Loucy (cell line): ENCODE results near the gene KRT14.

Source experiments
- H2AFZ ChIP-seq: fragments of 200-600 bp; sonication (generic); 2 replicates; pipeline ENCODE4 v1.6.0; 2016; ENCODE audit warnings: antibody characterized with exemption, mild to moderate bottlenecking, low read length, moderate library complexity
- H3F3A ChIP-seq: fragments of 200-600 bp; 2 replicates; pipeline ENCODE4 v1.6.0; 2016; ENCODE audit warnings: antibody characterized with exemption, low read depth, mild to moderate bottlenecking
- H3K27me3 ChIP-seq: fragments of 200-600 bp; sonication (generic); 2 replicates; pipeline ENCODE4 v1.6.1; 2014; ENCODE audit warnings: low read length, mild to moderate bottlenecking; ENCODE audit not compliant: insufficient read depth, poor library complexity, severe bottlenecking
- H3K36me3 ChIP-seq: fragments of 200-600 bp; sonication (generic); 2 replicates; pipeline ENCODE4 v1.6.1; 2016; ENCODE audit warnings: low read length; ENCODE audit not compliant: insufficient read depth
- H3K4me1 ChIP-seq: fragments of 200-600 bp; sonication (generic); 2 replicates; pipeline ENCODE4 v1.5.1; 2014; ENCODE audit warnings: low read length, mild to moderate bottlenecking; ENCODE audit not compliant: insufficient read depth, poor library complexity, severe bottlenecking
- H3K4me2 ChIP-seq: fragments of 200-600 bp; sonication (generic); 2 replicates; pipeline ENCODE4 v1.6.0; 2014; ENCODE audit warnings: antibody characterized with exemption, low read length, low read depth, mild to moderate bottlenecking; ENCODE audit not compliant: poor library complexity, severe bottlenecking
- H3K4me3 ChIP-seq: fragments of 200-600 bp; sonication (generic); 2 replicates; pipeline ENCODE4 v1.5.1; 2014; ENCODE audit warnings: low read length, mild to moderate bottlenecking, mixed read lengths; ENCODE audit not compliant: poor library complexity, severe bottlenecking
- H3K79me2 ChIP-seq: fragments of 200-600 bp; sonication (generic); 2 replicates; pipeline ENCODE4 v1.6.1; 2014; ENCODE audit warnings: low read length; ENCODE audit not compliant: insufficient read depth
- H3K9ac ChIP-seq: fragments of 200-600 bp; sonication (generic); 2 replicates; pipeline ENCODE4 v1.6.0; 2014; ENCODE audit warnings: mild to moderate bottlenecking, low read depth, low read length, moderate library complexity; ENCODE audit not compliant: poor library complexity, severe bottlenecking
- H3K9me2 ChIP-seq: fragments of 200-600 bp; sonication (generic); replicated peaks from 2 replicates; pipeline ENCODE4 v1.6.1; 2016; ENCODE audit warnings: low read depth, low read length, mixed read lengths
- H3K9me3 ChIP-seq: fragments of 200-600 bp; sonication (generic); 2 replicates; pipeline ENCODE4 v1.6.1; 2014; ENCODE audit warnings: mild to moderate bottlenecking, antibody characterized with exemption, low read length, low read depth; ENCODE audit not compliant: insufficient read depth
- H4K20me1 ChIP-seq: fragments of 200-600 bp; sonication (generic); 2 replicates; pipeline ENCODE4 v1.6.0; 2014; ENCODE audit warnings: antibody characterized with exemption, low read length, mild to moderate bottlenecking; ENCODE audit not compliant: insufficient read depth, poor library complexity, severe bottlenecking
- CTCF ChIP-seq: fragments of 200-600 bp; sonication (generic); conservative IDR thresholded peaks from 2 replicates; pipeline ENCODE4 v1.5.1; 2014; ENCODE audit warnings: mild to moderate bottlenecking, antibody characterized with exemption, low read length
- EZH2phosphoT487 ChIP-seq: fragments of 200-600 bp; IDR thresholded peaks from 2 replicates; pipeline ENCODE4 v1.6.1; 2018; ENCODE audit warnings: antibody characterized with exemption, mild to moderate bottlenecking, moderate library complexity, borderline replicate concordance

Gene KRT14

GRCh38 chr17:41580687-41581365, 5.9 kb downstream of the KRT14 start:
- Histone ChIP-seq H3K36me3 (no peaks in the 10 kb centered on the region), H3K4me2 (no peak overlapping the region), H3K9me3 (no peaks in the 10 kb centered on the region), H3K79me2 (no peaks in the 10 kb centered on the region), H4K20me1 (no peaks in the 10 kb centered on the region), H3K4me1 (no peaks in the 10 kb centered on the region), H2AFZ (no peak overlapping the region), H3K9ac (no peak overlapping the region), H3F3A (no peaks in the 10 kb centered on the region), H3K4me3 (no peak overlapping the region), H3K9me2 (no peaks in the 10 kb centered on the region), H3K27me3 (no peaks in the 10 kb centered on the region)
- no peak for TF ChIP-seq EZH2phosphoT487
- TF ChIP-seq CTCF = no peak

- Histone ChIP-seq H3K79me2 (no peaks in the 10 kb centered on the region), H3K4me2 (no peak overlapping the region), H3K27me3 (no peaks in the 10 kb centered on the region), H3K4me3 (no peak overlapping the region), H3K36me3 (no peaks in the 10 kb centered on the region), H3K4me1 (no peaks in the 10 kb centered on the region), H3K9me3 (no peaks in the 10 kb centered on the region), H3K9me2 (no peaks in the 10 kb centered on the region), H3F3A (no peaks in the 10 kb centered on the region), H4K20me1 (no peaks in the 10 kb centered on the region), H3K9ac (no peak overlapping the region), H2AFZ (peak overlapping the region; percentile 85; the same call in 1 of the 2 replicates)
- TF ChIP-seq EZH2phosphoT487 (no peak), CTCF (no peak)
These were observed 6.5 kb downstream of the KRT14 start for GRCh38 chr17:41580244-41580575.

- Histone ChIP-seq H3K4me2 (no peak overlapping the region), H3K9me3 (no peaks in the 10 kb centered on the region), H2AFZ (peak overlapping the region; percentile 85), H3K27me3 (no peaks in the 10 kb centered on the region), H3K4me1 (no peaks in the 10 kb centered on the region), H3K79me2 (no peaks in the 10 kb centered on the region), H3F3A (no peaks in the 10 kb centered on the region), H3K4me3 (no peak overlapping the region), H3K36me3 (no peaks in the 10 kb centered on the region), H4K20me1 (no peaks in the 10 kb centered on the region), H3K9me2 (no peaks in the 10 kb centered on the region), H3K9ac (no peak overlapping the region)
- TF ChIP-seq CTCF (peak; percentile 74), EZH2phosphoT487 (no peak)
These were observed 7.0 kb downstream of the KRT14 start for GRCh38 chr17:41579484-41580243.
